Measurements from ENCODE around the gene CFAP97.

GRCh38 chr4:185110375-185110823 is 93.4 kb downstream of the CFAP97 start:
- TF ChIP-seq POLR2A (IDR thresholded peaks at IDR 0.05) (no peak), CTCF (IDR thresholded peaks at IDR 0.05) (no peak), POLR2AphosphoS5 (IDR thresholded peaks at IDR 0.05) (no peak), EP300 (IDR thresholded peaks at IDR 0.05) (no peak)
